CD8-positive, alpha-beta memory T cell (primary cell): Measurements from ENCODE around the gene ZMYND8. TPM values are rescaled to one million over a fixed set of nuclear protein-coding genes. Genes with fewer than 3 reads are reported as not detected.
A peak's percentile ranks its signal among the peaks of the same experiment; 100 is the strongest.

Experiments
- CTCF ChIA-PET: fragments of 350-600 bp; sonication (Branson Sonifier 250); formaldehyde crosslinking; loops from one replicate; lab custom pipeline; 2021; ENCODE audit warnings: antibody characterized with exemption; lab: Charles Lee
- POLR2A ChIA-PET: fragments of 350-600 bp; sonication (Branson Sonifier 250); formaldehyde crosslinking; loops from one replicate; lab custom pipeline; 2021; ENCODE audit warnings: antibody characterized with exemption; lab: Charles Lee
- DNase-seq, 5 donors: peaks; one replicate each; pipeline versions ENCODE4 v3.0.0 to v3.0.0-alpha.2; 2020 to 2022; ENCODE audit warnings: mixed read lengths in 1 of 5
- H3K27ac ChIP-seq: one replicate; pipeline ENCODE4 v1.7.0; 2013; ENCODE audit warnings: low read depth, mild to moderate bottlenecking, low read length, moderate library complexity
- H3K27me3 ChIP-seq: 2 replicates; pipeline ENCODE4 v1.7.0; 2013; ENCODE audit warnings: low read length, mild to moderate bottlenecking; ENCODE audit not compliant: insufficient read depth, poor library complexity, severe bottlenecking
- H3K36me3 ChIP-seq: 2 replicates; pipeline ENCODE4 v1.7.0; 2013; ENCODE audit warnings: mild to moderate bottlenecking, low read length, moderate library complexity; ENCODE audit not compliant: insufficient read depth
- H3K4me1 ChIP-seq: 2 replicates; pipeline ENCODE4 v1.7.0; 2013; ENCODE audit warnings: mild to moderate bottlenecking, low read length, moderate library complexity; ENCODE audit not compliant: insufficient read depth
- H3K4me3 ChIP-seq: 2 replicates; pipeline ENCODE4 v1.7.0; 2013; ENCODE audit warnings: mild to moderate bottlenecking, low read length
- H3K9me3 ChIP-seq: 2 replicates; pipeline ENCODE4 v1.7.0; 2013; ENCODE audit warnings: mild to moderate bottlenecking, low read length
- H3K27ac Mint-ChIP-seq, 8 donors: one replicate each; pipeline ENCODE4 v1.8.0; 2020 to 2021; ENCODE audit warnings: mixed read lengths in 8 of 8, mild to moderate bottlenecking in 6 of 8, inconsistent platforms in 3 of 8, moderate library complexity in 3 of 8
- H3K27me3 Mint-ChIP-seq, 2 donors: one replicate each; pipeline ENCODE4 v1.8.0; 2020 to 2021; ENCODE audit warnings: mixed read lengths in 2 of 2, mild to moderate bottlenecking in 1 of 2, moderate library complexity in 1 of 2
- H3K36me3 Mint-ChIP-seq, 3 donors: one replicate each; pipeline ENCODE4 v1.8.0; 2020 to 2021; ENCODE audit warnings: mixed read lengths in 3 of 3, inconsistent platforms in 1 of 3, mild to moderate bottlenecking in 1 of 3
- H3K4me1 Mint-ChIP-seq, 3 donors: one replicate each; pipeline ENCODE4 v1.8.0; 2020 to 2021; ENCODE audit warnings: mixed read lengths in 3 of 3, inconsistent platforms in 1 of 3, mild to moderate bottlenecking in 1 of 3
- H3K4me3 Mint-ChIP-seq, 7 donors: one replicate each; pipeline ENCODE4 v1.8.0; 2020 to 2021; ENCODE audit warnings: mixed read lengths in 7 of 7, mild to moderate bottlenecking in 6 of 7, moderate library complexity in 4 of 7, inconsistent platforms in 2 of 7
- H3K9me3 Mint-ChIP-seq, 5 donors: one replicate each; pipeline ENCODE4 v1.8.0; 2020 to 2022; ENCODE audit warnings: mixed read lengths in 5 of 5, mild to moderate bottlenecking in 3 of 5, moderate library complexity in 2 of 5, inconsistent platforms in 1 of 5
- polyA plus RNA-seq: library from polyadenylated mRNA; unstranded; fragments of 300-500 nt; fragmentation: Illumina TruSeq; gene quantifications from one replicate; pipeline ENCODE4 v1.2.3, GENCODE V29; 2021
- total RNA-seq, 2 experiments: library from RNA; stranded (reverse); gene quantifications; one replicate each; pipeline ENCODE4 v1.2.3, GENCODE V29; 2021

ZMYND8 gene
- total and polyA plus RNA-seq, 3 experiments from 2014 or later, result 20.9 to 30.7 (median 25.8) TPM

- Histone ChIP-seq H3K36me3 (peaks cover 5% of the 10 kb centered on the region), H3K4me1 (peaks cover 7% of the 10 kb centered on the region), H3K4me3 (no peak overlapping the region), H3K27me3 (no peaks in the 10 kb centered on the region), H3K9me3 (no peaks in the 10 kb centered on the region), H3K27ac (no peak overlapping the region)
- H3K9me3 Mint-ChIP-seq, result no peaks in the 10 kb centered on the region
- H3K36me3 Mint-ChIP-seq, result peaks cover 0 to 55% (median 9%) of the 10 kb centered on the region in 3 donors
- H3K4me1 Mint-ChIP-seq, result peaks cover 34 to 62% (median 47%) of the 10 kb centered on the region in 3 donors
- H3K27me3 Mint-ChIP-seq, result no peaks in the 10 kb centered on the region
- POLR2A ChIA-PET, result interaction anchor here (0.7 kb wide), 1 partner anchor 258 kb away, joined by 3 read pairs; no protein-coding TSS in a partner anchor
- peak overlapping the region in 2 of 8 donors; percentile 38 to 84 for H3K27ac Mint-ChIP-seq
- CTCF ChIA-PET, result interaction anchor here (1.0 to 1.4 kb wide), 2 partner anchors 14 to 45 kb away, joined by 3 to 6 read pairs; no protein-coding TSS in a partner anchor
- H3K4me3 Mint-ChIP-seq, result no peak overlapping the region
- DNase-seq, result no peak
These were observed 18.3 kb downstream of the ZMYND8 start for GRCh38 chr20:47338131-47338628.

DNA sequence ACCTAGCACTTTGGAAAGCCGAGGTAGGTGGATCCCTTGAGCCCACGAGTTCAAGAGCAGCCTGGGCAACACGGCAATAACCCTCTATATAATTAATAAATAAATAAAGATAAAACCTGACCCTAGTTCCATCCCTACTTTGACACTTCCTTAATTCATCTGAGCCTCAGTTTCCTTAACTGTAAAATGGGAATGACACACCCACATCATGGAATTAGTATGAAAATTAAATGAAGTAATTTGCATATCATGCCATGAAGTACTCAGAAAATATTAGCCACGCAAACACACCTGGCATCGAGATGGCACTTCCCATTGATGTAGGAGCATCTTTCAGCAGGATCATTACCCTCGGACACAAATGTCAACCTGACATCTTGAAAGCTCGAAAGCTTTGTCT lies 19.1 kb downstream of the ZMYND8 start:
- H3K27ac Mint-ChIP-seq, result no peak overlapping the region
- ChIA-PET CTCF (no interaction called here), POLR2A (no interaction called here)
- Histone ChIP-seq H3K4me3 (no peak overlapping the region), H3K9me3 (no peaks in the 10 kb centered on the region), H3K27me3 (no peaks in the 10 kb centered on the region), H3K27ac (no peak overlapping the region), H3K4me1 (peaks cover 12% of the 10 kb centered on the region), H3K36me3 (peaks cover 11% of the 10 kb centered on the region)
- H3K36me3 Mint-ChIP-seq, result peaks cover 0 to 55% (median 10%) of the 10 kb centered on the region in 3 donors
- no peaks in the 10 kb centered on the region for H3K9me3 Mint-ChIP-seq
- no peak overlapping the region for H3K4me3 Mint-ChIP-seq
- no peak for DNase-seq
- H3K4me1 Mint-ChIP-seq, result peaks cover 35 to 63% (median 48%) of the 10 kb centered on the region in 3 donors
- no peaks in the 10 kb centered on the region for H3K27me3 Mint-ChIP-seq

GRCh38 chr20:47336129-47336754 lies 20.3 kb downstream of the ZMYND8 start:
- peaks cover 12% of the 10 kb centered on the region for H3K4me1 ChIP-seq
- ChIA-PET CTCF (interaction anchor here (0.6 kb wide), 1 partner anchor 36 kb away, joined by 3 read pairs; no protein-coding TSS in a partner anchor), POLR2A (interaction anchor here (0.6 kb wide), 1 partner anchor 15 kb away, joined by 4 read pairs; no protein-coding TSS in a partner anchor)
- no peak overlapping the region for H3K4me3 ChIP-seq
- H3K27ac ChIP-seq, result no peak overlapping the region
- peaks cover 16% of the 10 kb centered on the region for H3K36me3 ChIP-seq
- DNase-seq, result no peak
- H3K9me3 ChIP-seq, result no peaks in the 10 kb centered on the region
- no peaks in the 10 kb centered on the region for H3K27me3 Mint-ChIP-seq
- peaks cover 43 to 74% (median 58%) of the 10 kb centered on the region in 3 donors for H3K4me1 Mint-ChIP-seq
- peak overlapping the region in 3 of 8 donors; percentile 23 to 31 (median 29) for H3K27ac Mint-ChIP-seq
- H3K36me3 Mint-ChIP-seq, result peaks cover 0 to 64% (median 17%) of the 10 kb centered on the region in 3 donors
- no peaks in the 10 kb centered on the region for H3K9me3 Mint-ChIP-seq
- H3K4me3 Mint-ChIP-seq, result no peak overlapping the region
- no peaks in the 10 kb centered on the region for H3K27me3 ChIP-seq

GRCh38 chr20:47335251-47336128 lies 21.0 kb downstream of the ZMYND8 start:
- peaks cover 45 to 76% (median 61%) of the 10 kb centered on the region in 3 donors for H3K4me1 Mint-ChIP-seq
- POLR2A ChIA-PET, result no interaction called here
- peaks cover 12% of the 10 kb centered on the region for H3K36me3 ChIP-seq

DNA sequence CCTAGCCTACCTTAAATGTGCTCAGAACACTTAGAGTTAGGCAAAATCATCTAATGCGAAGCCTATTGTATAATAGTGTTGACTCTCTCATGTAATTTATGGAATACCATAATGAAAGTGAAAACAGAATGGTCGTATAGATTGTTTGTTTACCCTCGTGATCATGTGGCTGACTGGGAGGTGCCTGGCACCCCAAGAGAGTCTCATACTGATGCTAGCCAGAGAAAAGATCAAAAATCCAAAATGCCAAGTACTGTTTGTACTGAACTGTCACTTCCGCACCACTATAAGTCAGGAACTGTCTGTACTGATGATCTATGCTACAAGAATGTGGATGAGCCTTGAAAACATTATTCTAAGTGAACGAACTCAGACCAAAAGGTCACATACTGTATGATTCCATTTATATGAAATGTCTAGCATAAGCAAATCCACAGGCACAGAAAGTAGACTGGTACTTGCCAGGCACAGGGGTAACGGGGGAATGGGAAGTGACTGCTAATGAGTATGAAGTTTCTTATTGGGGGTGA lies 22.4 kb downstream of the ZMYND8 start:
- Mint-ChIP-seq H3K9me3 (no peaks in the 10 kb centered on the region), H3K27me3 (no peaks in the 10 kb centered on the region), H3K4me1 (peaks cover 47 to 80% (median 70%) of the 10 kb centered on the region in 3 donors), H3K4me3 (peak overlapping the region in 5 of 7 donors; percentile 1 to 39 (median 33)), H3K27ac (peak overlapping the region; percentile 2 to 84 (median 57)), H3K36me3 (peaks cover 0 to 67% (median 23%) of the 10 kb centered on the region in 3 donors)
- CTCF ChIA-PET, result no interaction called here
- peaks cover 12% of the 10 kb centered on the region for H3K36me3 ChIP-seq
- H3K27me3 ChIP-seq, result no peaks in the 10 kb centered on the region
- no peak overlapping the region for H3K27ac ChIP-seq
- no peak overlapping the region for H3K4me3 ChIP-seq
- H3K4me1 ChIP-seq, result peaks cover 29% of the 10 kb centered on the region
- POLR2A ChIA-PET, result interaction anchor here (0.7 kb wide), 1 partner anchor 23 kb away, joined by 3 read pairs; no protein-coding TSS in a partner anchor
- no peak for DNase-seq
- H3K9me3 ChIP-seq, result no peaks in the 10 kb centered on the region

More at GRCh38 chr20:47335251-47336128, 21.0 kb downstream of the ZMYND8 start:
- Histone ChIP-seq H3K27me3 (no peaks in the 10 kb centered on the region), H3K27ac (no peak overlapping the region), H3K9me3 (no peaks in the 10 kb centered on the region), H3K4me3 (no peak overlapping the region), H3K4me1 (peaks cover 19% of the 10 kb centered on the region)
- Mint-ChIP-seq H3K27ac (peak overlapping the region in 3 of 8 donors; percentile 12 to 75 (median 28)), H3K4me3 (peak overlapping the region in 2 of 7 donors; percentile 9 to 17), H3K9me3 (no peaks in the 10 kb centered on the region), H3K36me3 (peaks cover 0 to 66% (median 23%) of the 10 kb centered on the region in 3 donors), H3K27me3 (no peaks in the 10 kb centered on the region)
- DNase-seq, result no peak
- CTCF ChIA-PET, result interaction anchor here (0.6 kb wide), 1 partner anchor 35 kb away, joined by 3 read pairs; no protein-coding TSS in a partner anchor

- H3K36me3 ChIP-seq, result peaks cover 12% of the 10 kb centered on the region
- H3K9me3 ChIP-seq, result no peaks in the 10 kb centered on the region
- H3K4me3 ChIP-seq, result no peak overlapping the region
- POLR2A ChIA-PET, result no interaction called here
- peak overlapping the region in 6 of 8 donors; percentile 46 to 86 (median 78) for H3K27ac Mint-ChIP-seq
- peak overlapping the region in 1 of 7 donors; percentile 41 for H3K4me3 Mint-ChIP-seq
- no peak for DNase-seq
- no peaks in the 10 kb centered on the region for H3K9me3 Mint-ChIP-seq
- H3K27ac ChIP-seq, result no peak overlapping the region
- CTCF ChIA-PET, result no interaction called here
- peaks cover 54 to 81% (median 80%) of the 10 kb centered on the region in 3 donors for H3K4me1 Mint-ChIP-seq
- no peaks in the 10 kb centered on the region for H3K27me3 Mint-ChIP-seq
- no peaks in the 10 kb centered on the region for H3K27me3 ChIP-seq
- peaks cover 33% of the 10 kb centered on the region for H3K4me1 ChIP-seq
- H3K36me3 Mint-ChIP-seq, result peaks cover 0 to 63% (median 25%) of the 10 kb centered on the region in 3 donors
These were observed 23.9 kb downstream of the ZMYND8 start for GRCh38 chr20:47332381-47333206.
